Measurements from ENCODE around the gene ALG3. TPM values are rescaled to one million over a fixed set of nuclear protein-coding genes. Genes with fewer than 3 reads are reported as not detected.
"Not testable (repeated sequence)": the region's sequence is repeated elsewhere in the genome, so short reads cannot be mapped to it uniquely, and the experiment has no call there.

The ALG3 gene
- total RNA-seq, 1 experiment from 2014 or later, result 57.3 TPM

DNA sequence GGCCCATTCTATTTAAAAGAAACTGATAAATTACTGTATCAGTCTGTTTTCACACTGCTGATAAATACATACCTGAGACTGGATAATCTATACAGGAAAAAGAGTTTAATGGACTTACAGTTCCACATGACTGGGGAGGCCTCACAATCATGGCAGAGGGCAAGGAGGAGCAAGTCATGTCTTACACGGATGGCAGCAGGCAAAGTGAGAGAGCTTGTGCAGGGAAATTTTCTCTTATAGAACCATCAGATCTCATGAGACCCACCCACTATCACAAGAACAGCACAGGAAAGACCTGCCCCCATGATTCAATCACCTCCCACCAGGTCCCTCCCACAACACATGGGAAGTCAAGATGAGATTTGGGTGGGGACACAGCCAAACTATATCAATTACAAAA lies 18.5 kb upstream of the ALG3 start:
- POLR2A ChIA-PET; H3K4me3 Mint-ChIP-seq; H3K27ac Mint-ChIP-seq; CTCF ChIA-PET; H3K36me3 Mint-ChIP-seq; H3K4me1 Mint-ChIP-seq; ATAC-seq; H3K9me3 Mint-ChIP-seq; DNase-seq (ENCODE audit: low spot score): not testable (repeated sequence)
- peaks cover 43% of the 10 kb centered on the region for H3K27me3 Mint-ChIP-seq (ENCODE audit: low read depth)

DNA sequence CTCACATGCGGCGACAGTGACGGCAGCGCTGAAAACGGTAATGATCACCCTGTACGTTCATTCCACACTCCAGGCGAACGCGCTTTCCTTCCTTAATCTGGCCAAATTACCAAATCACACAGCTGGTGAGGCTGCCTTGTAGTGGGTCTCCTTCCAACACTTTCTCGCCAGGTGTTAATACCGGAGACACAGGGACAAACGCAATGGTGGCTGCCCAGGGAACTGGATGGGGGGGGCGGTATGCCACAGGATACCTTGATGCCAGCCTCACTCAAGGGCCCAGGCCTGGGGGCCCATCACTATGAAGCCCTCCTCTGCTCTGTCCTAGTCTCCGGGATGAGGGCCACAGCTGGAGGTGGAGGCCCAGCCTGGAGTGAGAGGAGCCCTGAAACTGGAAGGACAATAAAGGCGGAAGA lies 14.0 kb upstream of the ALG3 start:
- ATAC-seq (no peak), DNase-seq (ENCODE audit: low spot score) (no peak)
- CTCF ChIA-PET, result interaction anchor here (0.7 to 4.4 kb wide), 7 partner anchors 8 to 77 kb away, joined by 3 to 23 read pairs (median 5); partner anchors contain the start of genes ABCF3 and EEF1AKMT4
- H3K27ac Mint-ChIP-seq, result no peak overlapping the region
- H3K4me1 Mint-ChIP-seq, result peaks cover 12% of the 10 kb centered on the region
- POLR2A ChIA-PET, result interaction anchor here (0.6 kb wide), 1 partner anchor 835 kb away, joined by 4 read pairs; no protein-coding TSS in a partner anchor
- peaks cover 6% of the 10 kb centered on the region for H3K9me3 Mint-ChIP-seq
- H3K4me3 Mint-ChIP-seq, result peak overlapping the region; percentile 78
- peaks cover 3% of the 10 kb centered on the region; the same call in 1 of the 2 replicates for H3K36me3 Mint-ChIP-seq
- TF ChIP-seq ZBTB21 (CRISPR knock-in tag; IDR thresholded peaks at IDR 0.05; ENCODE audit: borderline replicate concordance) (0 out of 2 replicates have a peak, but pooled peaks have one; percentile 52), TEAD4 (CRISPR knock-in tag; IDR thresholded peaks at IDR 0.05) (no peak)
- peaks cover 76% of the 10 kb centered on the region for H3K27me3 Mint-ChIP-seq (ENCODE audit: low read depth)

DNA sequence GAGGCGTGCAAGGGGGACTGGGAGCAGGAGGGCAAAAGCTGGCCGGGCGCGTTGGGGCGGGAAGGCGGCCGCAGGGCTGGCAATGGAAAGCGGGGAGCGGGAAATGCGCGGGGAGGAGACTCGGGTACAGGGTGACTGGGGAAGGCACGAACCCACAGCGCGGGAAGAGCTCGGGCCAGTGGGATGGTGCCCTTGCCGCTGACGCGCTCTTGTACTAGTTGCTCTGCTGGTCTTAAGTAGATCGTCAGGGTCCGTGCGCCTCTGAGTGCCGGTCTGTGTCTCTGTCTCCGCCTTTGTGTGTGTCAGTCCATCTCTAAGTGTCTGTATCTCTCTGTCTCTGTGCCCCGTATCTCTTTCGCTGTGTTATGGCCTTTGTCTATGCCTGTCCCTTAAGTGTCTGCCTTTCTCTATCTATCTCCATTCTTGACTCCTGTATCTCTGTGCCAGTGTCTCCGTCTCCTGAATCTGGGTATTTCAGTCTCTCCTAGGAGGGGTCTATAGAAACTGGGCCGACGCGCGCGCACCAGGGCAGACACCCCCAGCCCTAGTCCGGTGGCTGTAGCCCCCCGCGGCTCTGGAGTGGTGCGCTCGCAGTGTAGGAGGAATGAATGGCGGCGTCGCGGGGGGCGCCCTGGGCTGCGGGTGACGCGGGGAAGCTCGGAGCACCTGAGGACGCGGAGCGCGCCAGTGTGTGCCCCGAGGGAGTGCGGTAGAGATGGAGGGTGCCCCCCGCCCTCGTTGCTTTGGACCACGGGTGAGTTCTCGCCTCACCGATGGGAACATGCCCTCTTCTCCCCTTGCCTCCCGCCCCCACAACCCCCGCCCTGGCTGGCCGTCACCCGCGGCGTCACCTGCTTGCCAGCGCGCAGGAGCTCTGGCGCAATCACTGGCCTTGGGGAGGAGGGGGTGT lies 13.3 kb upstream of the ALG3 start:
- Mint-ChIP-seq H3K4me1 (peaks cover 12% of the 10 kb centered on the region), H3K27ac (peak overlapping the region; percentile 12; the same call in 1 of the 2 replicates), H3K36me3 (peaks cover 3% of the 10 kb centered on the region; the same call in 1 of the 2 replicates), H3K27me3 (ENCODE audit: low read depth) (peaks cover 76% of the 10 kb centered on the region), H3K4me3 (peak overlapping the region; percentile 78), H3K9me3 (peaks cover 1% of the 10 kb centered on the region)
- POLR2A ChIA-PET, result interaction anchor here (0.6 kb wide), 2 partner anchors 253 to 834 kb away, joined by 4 read pairs; no protein-coding TSS in a partner anchor
- no peak for TF ChIP-seq NFATC4 (CRISPR knock-in tag; IDR thresholded peaks at IDR 0.05)
- TF ChIP-seq, protein P1, sequence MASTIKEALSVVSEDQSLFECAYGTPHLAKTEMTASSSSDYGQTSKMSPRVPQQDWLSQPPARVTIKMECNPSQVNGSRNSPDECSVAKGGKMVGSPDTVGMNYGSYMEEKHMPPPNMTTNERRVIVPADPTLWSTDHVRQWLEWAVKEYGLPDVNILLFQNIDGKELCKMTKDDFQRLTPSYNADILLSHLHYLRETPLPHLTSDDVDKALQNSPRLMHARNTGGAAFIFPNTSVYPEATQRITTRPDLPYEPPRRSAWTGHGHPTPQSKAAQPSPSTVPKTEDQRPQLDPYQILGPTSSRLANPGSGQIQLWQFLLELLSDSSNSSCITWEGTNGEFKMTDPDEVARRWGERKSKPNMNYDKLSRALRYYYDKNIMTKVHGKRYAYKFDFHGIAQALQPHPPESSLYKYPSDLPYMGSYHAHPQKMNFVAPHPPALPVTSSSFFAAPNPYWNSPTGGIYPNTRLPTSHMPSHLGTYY (CRISPR knock-in tag; IDR thresholded peaks at IDR 0.05), result no peak
- TF ChIP-seq, protein P2, sequence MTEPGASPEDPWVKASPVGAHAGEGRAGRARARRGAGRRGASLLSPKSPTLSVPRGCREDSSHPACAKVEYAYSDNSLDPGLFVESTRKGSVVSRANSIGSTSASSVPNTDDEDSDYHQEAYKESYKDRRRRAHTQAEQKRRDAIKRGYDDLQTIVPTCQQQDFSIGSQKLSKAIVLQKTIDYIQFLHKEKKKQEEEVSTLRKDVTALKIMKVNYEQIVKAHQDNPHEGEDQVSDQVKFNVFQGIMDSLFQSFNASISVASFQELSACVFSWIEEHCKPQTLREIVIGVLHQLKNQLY (CRISPR knock-in tag; IDR thresholded peaks at IDR 0.05), result no peak
- TF ChIP-seq ATF1 (CRISPR knock-in tag; IDR thresholded peaks at IDR 0.05), result no peak
- TF ChIP-seq KAT7 (CRISPR knock-in tag; IDR thresholded peaks at IDR 0.05; ENCODE audit: borderline replicate concordance), result no peak
- TF ChIP-seq SMAD3 (CRISPR knock-in tag; IDR thresholded peaks at IDR 0.05; ENCODE audit: borderline replicate concordance), result no peak
- no peak; the same call in 1 of the 2 replicates for TF ChIP-seq SP1 (CRISPR knock-in tag; conservative IDR thresholded peaks at IDR 0.05)
- TF ChIP-seq, protein P3, sequence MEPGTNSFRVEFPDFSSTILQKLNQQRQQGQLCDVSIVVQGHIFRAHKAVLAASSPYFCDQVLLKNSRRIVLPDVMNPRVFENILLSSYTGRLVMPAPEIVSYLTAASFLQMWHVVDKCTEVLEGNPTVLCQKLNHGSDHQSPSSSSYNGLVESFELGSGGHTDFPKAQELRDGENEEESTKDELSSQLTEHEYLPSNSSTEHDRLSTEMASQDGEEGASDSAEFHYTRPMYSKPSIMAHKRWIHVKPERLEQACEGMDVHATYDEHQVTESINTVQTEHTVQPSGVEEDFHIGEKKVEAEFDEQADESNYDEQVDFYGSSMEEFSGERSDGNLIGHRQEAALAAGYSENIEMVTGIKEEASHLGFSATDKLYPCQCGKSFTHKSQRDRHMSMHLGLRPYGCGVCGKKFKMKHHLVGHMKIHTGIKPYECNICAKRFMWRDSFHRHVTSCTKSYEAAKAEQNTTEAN (CRISPR knock-in tag; IDR thresholded peaks at IDR 0.05), result no peak
- TF ChIP-seq, protein P4, sequence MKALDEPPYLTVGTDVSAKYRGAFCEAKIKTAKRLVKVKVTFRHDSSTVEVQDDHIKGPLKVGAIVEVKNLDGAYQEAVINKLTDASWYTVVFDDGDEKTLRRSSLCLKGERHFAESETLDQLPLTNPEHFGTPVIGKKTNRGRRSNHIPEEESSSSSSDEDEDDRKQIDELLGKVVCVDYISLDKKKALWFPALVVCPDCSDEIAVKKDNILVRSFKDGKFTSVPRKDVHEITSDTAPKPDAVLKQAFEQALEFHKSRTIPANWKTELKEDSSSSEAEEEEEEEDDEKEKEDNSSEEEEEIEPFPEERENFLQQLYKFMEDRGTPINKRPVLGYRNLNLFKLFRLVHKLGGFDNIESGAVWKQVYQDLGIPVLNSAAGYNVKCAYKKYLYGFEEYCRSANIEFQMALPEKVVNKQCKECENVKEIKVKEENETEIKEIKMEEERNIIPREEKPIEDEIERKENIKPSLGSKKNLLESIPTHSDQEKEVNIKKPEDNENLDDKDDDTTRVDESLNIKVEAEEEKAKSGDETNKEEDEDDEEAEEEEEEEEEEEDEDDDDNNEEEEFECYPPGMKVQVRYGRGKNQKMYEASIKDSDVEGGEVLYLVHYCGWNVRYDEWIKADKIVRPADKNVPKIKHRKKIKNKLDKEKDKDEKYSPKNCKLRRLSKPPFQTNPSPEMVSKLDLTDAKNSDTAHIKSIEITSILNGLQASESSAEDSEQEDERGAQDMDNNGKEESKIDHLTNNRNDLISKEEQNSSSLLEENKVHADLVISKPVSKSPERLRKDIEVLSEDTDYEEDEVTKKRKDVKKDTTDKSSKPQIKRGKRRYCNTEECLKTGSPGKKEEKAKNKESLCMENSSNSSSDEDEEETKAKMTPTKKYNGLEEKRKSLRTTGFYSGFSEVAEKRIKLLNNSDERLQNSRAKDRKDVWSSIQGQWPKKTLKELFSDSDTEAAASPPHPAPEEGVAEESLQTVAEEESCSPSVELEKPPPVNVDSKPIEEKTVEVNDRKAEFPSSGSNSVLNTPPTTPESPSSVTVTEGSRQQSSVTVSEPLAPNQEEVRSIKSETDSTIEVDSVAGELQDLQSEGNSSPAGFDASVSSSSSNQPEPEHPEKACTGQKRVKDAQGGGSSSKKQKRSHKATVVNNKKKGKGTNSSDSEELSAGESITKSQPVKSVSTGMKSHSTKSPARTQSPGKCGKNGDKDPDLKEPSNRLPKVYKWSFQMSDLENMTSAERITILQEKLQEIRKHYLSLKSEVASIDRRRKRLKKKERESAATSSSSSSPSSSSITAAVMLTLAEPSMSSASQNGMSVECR (CRISPR knock-in tag; IDR thresholded peaks at IDR 0.05; ENCODE audit: borderline replicate concordance), result 0 out of 2 replicates have a peak, but pooled peaks have one; percentile 54
- TF ChIP-seq, protein P5, sequence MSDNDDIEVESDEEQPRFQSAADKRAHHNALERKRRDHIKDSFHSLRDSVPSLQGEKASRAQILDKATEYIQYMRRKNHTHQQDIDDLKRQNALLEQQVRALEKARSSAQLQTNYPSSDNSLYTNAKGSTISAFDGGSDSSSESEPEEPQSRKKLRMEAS (CRISPR knock-in tag; IDR thresholded peaks at IDR 0.05), result no peak
- TF ChIP-seq ZNF219 (CRISPR knock-in tag; IDR thresholded peaks at IDR 0.05; ENCODE audit: borderline replicate concordance), result no peak
- TF ChIP-seq, protein P6, sequence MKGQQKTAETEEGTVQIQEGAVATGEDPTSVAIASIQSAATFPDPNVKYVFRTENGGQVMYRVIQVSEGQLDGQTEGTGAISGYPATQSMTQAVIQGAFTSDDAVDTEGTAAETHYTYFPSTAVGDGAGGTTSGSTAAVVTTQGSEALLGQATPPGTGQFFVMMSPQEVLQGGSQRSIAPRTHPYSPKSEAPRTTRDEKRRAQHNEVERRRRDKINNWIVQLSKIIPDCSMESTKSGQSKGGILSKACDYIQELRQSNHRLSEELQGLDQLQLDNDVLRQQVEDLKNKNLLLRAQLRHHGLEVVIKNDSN (CRISPR knock-in tag; IDR thresholded peaks at IDR 0.05), result 0 out of 2 replicates have a peak, but pooled peaks have one; percentile 20
- no peak for TF ChIP-seq JAZF1 (CRISPR knock-in tag; IDR thresholded peaks at IDR 0.05)
- TF ChIP-seq EMX1 (CRISPR knock-in tag; IDR thresholded peaks at IDR 0.05), result no peak
- TF ChIP-seq ZNF232 (CRISPR knock-in tag; IDR thresholded peaks at IDR 0.05), result peak; percentile 18; the same call in 1 of the 2 replicates
- TF ChIP-seq MYBL2 (CRISPR knock-in tag; IDR thresholded peaks at IDR 0.05), result no peak
- DNase-seq (ENCODE audit: low spot score) (peak; percentile 36), ATAC-seq (peak; percentile 25)
- CTCF ChIA-PET, result interaction anchor here (0.7 to 4.4 kb wide), 15 partner anchors 9 to 358 kb away, joined by 3 to 28 read pairs (median 5); partner anchors contain the start of genes ABCC5, ABCF3 and EEF1AKMT4

Data from WTC11 (cell line).